H7 (cell line): Measurements from ENCODE around the gene LRTM1. TPM values are rescaled to one million over a fixed set of nuclear protein-coding genes. Genes with fewer than 3 reads are reported as not detected.

Experiments
- DNase-seq: peaks from one replicate; pipeline ENCODE4 v3.0.0; 2012
- H3K27me3 ChIP-seq: 2 replicates; pipeline ENCODE4 v1.6.0; 2011; ENCODE audit warnings: mild to moderate bottlenecking, low read length; ENCODE audit not compliant: control insufficient read depth, insufficient read depth
- H3K36me3 ChIP-seq: replicated peaks from 2 replicates; pipeline ENCODE4 v1.5.1; 2011; ENCODE audit warnings: low read length; ENCODE audit not compliant: control insufficient read depth, insufficient read depth
- H3K4me3 ChIP-seq: 2 replicates; pipeline ENCODE4 v1.5.1; 2011; ENCODE audit warnings: low read depth, mild to moderate bottlenecking, control low read depth, low read length, moderate library complexity; ENCODE audit not compliant: insufficient read depth
- total RNA-seq: library from RNA; depleted of rRNA; stranded (reverse); fragments of >200 nt; shearing (Covaris generic); gene quantifications from 2 replicates; pipeline ENCODE4 v1.2.3, GENCODE V29; 2014; rRNA removed

Gene LRTM1
- total RNA-seq: not detected in 2 replicates

DNA sequence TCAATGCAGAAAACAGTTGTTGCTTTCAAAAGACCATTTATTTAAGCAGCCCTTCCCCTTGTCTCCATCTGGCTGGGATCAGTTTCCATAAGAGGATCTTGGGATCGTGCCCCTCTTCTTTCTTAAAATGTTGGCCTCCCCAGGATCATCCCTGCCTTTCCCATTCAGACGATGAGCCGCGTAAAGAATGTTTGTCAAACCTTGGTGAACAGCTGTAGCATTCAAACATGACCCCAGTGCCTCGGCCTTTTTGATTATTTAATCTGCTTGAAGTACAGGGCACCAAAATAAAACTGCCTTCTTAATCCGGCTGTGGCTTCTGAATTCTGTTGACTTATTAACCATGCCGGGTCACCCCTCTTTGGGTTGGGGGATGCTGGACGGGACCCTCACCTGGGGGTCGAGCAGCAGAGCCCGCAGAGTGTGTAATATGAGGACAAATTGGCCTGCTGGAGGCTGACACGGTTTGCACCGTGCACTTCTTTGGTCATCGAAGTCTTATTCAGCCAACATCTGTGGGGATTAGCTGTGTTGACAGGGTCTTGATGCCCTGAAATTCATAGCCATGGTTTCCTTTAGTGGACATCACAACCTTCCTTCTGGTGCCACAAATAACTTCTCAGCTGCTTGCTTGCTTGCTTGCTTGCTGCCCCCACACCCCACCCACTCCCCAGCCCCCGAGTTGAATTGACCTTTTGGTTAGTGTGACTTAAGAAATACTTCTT, at the start of gene LRTM1:
LRTM1 (minus strand) TSS at position 14 of the 725 bp plus-strand sequence. CDS start 148 bp downstream, outside the sequence.
- Histone ChIP-seq H3K27me3 (no peaks in the 10 kb centered on the region), H3K36me3 (no peaks in the 10 kb centered on the region), H3K4me3 (no peak within 1 kb of the TSS)
- DNase-seq: no peak

DNA sequence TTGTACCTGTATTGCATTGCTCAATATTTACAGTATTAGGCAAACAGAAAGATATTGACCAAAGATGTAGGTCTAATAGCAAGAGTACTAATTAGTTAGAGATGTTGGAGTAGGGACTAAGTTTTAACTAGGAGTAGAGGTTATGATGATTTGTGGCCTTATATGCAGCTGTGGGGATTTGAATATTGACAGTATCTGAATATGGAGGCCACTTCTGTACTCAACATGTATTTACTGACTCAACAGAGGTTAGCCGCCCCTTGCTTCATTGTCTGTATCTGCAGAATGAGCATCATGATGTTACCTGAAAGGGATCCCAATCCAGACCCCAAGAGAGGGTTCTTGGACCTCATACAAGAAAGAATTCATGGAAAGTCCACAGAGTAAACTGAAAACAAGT, 49.6 kb upstream of the LRTM1 start:
- Histone ChIP-seq H3K27me3 (no peaks in the 10 kb centered on the region), H3K4me3 (no peak overlapping the region), H3K36me3 (no peaks in the 10 kb centered on the region)
- no peak for DNase-seq

GRCh38 chr3:54970895-54971294, 43.0 kb upstream of the LRTM1 start:
- no peaks in the 10 kb centered on the region for H3K36me3 ChIP-seq
- H3K4me3 ChIP-seq: no peak overlapping the region
- no peak for DNase-seq
- H3K27me3 ChIP-seq: no peaks in the 10 kb centered on the region

- Histone ChIP-seq H3K36me3 (no peaks in the 10 kb centered on the region), H3K27me3 (no peaks in the 10 kb centered on the region), H3K4me3 (no peak overlapping the region)
- DNase-seq: no peak
Measured at GRCh38 chr3:54969652-54970051, 41.8 kb upstream of the LRTM1 start.

DNA sequence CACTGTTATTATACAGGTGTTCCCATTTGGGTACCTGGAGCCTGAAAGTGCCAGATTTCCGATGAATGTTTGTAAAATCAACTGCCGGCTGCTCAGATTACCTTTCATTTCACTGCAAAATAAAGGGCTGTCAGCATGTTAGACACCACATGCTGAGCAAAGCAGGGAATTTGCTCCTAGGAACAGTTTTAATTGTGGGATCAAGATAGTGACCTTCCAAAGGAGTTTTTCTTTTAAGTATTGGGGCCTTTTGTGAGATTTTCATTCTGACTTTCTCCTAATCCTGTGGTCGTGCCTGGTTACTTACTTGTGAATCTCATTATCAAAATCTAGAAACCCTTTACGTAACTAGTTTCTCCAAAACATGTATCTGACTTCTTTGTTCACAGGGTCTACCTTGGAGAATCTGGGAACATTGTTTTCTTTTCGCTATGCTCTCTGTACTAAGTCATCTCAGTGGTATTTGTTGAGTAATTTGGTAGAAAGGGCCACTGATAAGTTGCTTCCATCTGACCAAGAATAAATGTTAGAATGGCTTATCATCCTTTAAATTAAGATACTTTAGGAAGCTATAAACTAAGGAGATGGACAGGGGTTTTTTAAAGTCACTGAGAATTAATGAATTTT, 40.8 kb upstream of the LRTM1 start:
- Histone ChIP-seq H3K36me3 (no peaks in the 10 kb centered on the region), H3K4me3 (no peak overlapping the region), H3K27me3 (no peaks in the 10 kb centered on the region)
- no peak for DNase-seq

- Histone ChIP-seq H3K4me3 (no peak overlapping the region), H3K36me3 (no peaks in the 10 kb centered on the region), H3K27me3 (no peaks in the 10 kb centered on the region)
- no peak for DNase-seq
Measured at GRCh38 chr3:54967731-54968161, 39.9 kb upstream of the LRTM1 start.

GRCh38 chr3:54966979-54967378, 39.1 kb upstream of the LRTM1 start:
- Histone ChIP-seq H3K4me3 (no peak overlapping the region), H3K36me3 (no peaks in the 10 kb centered on the region), H3K27me3 (no peaks in the 10 kb centered on the region)
- no peak for DNase-seq

GRCh38 chr3:54965746-54966145, 37.9 kb upstream of the LRTM1 start:
- Histone ChIP-seq H3K36me3 (no peaks in the 10 kb centered on the region), H3K27me3 (no peaks in the 10 kb centered on the region), H3K4me3 (no peak overlapping the region)
- DNase-seq: no peak

- no peaks in the 10 kb centered on the region for H3K36me3 ChIP-seq
- DNase-seq: no peak
- no peak overlapping the region for H3K4me3 ChIP-seq
- no peaks in the 10 kb centered on the region for H3K27me3 ChIP-seq
Measured at GRCh38 chr3:54964081-54964480, 36.2 kb upstream of the LRTM1 start.

GRCh38 chr3:54963641-54964040, 35.8 kb upstream of the LRTM1 start:
- Histone ChIP-seq H3K27me3 (no peaks in the 10 kb centered on the region), H3K4me3 (no peak overlapping the region), H3K36me3 (no peaks in the 10 kb centered on the region)
- DNase-seq: no peak

DNA sequence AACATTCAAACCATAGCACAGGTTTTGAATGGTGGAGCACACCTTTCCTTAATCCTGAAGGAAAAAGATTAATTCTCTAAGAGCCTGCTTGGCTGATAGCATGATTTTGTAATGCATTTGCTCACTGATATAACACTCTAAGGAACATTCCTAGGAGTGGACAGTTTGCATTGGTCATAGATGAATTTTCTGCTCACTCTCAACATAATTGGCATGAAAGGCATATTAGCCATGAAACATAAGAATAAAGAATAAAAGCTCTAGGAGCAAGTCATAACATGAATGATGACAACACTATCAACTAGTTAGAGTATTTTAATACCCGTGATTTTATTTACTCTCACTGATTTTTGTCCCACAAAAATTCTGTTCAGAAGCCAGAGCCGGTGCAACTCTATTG, 34.3 kb upstream of the LRTM1 start:
- no peak for DNase-seq
- Histone ChIP-seq H3K36me3 (no peaks in the 10 kb centered on the region), H3K27me3 (no peaks in the 10 kb centered on the region), H3K4me3 (no peak overlapping the region)

GRCh38 chr3:54960701-54961100, 32.8 kb upstream of the LRTM1 start:
- DNase-seq: no peak
- no peaks in the 10 kb centered on the region for H3K27me3 ChIP-seq

GRCh38 chr3:54960082-54960481, 32.2 kb upstream of the LRTM1 start:
- no peaks in the 10 kb centered on the region for H3K27me3 ChIP-seq
- H3K4me3 ChIP-seq: no peak overlapping the region
- no peak for DNase-seq
- H3K36me3 ChIP-seq: no peaks in the 10 kb centered on the region

More at GRCh38 chr3:54960701-54961100, 32.8 kb upstream of the LRTM1 start:
- H3K4me3 ChIP-seq: no peak overlapping the region
- H3K36me3 ChIP-seq: no peaks in the 10 kb centered on the region

DNA sequence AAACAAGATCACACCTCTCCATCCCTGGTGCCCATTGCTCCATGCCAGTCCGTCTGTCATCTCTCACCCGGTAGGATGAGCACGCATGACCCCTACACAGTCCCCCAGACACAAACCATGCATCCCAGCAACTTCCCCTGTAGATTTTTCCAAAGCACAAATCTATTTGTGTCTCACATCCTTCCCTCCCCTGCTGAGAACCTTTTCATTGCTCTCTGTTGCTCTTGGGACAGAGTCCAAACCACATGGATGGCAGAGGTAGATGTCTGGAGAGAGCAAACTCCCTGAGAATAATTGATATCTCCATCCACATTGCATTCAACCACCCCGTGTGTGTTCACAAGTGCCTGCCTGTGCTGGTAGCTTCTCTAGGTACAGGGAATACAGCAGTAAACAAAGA, 29.9 kb upstream of the LRTM1 start:
- H3K27me3 ChIP-seq: no peaks in the 10 kb centered on the region
- H3K36me3 ChIP-seq: no peaks in the 10 kb centered on the region
- DNase-seq: no peak
- H3K4me3 ChIP-seq: no peak overlapping the region

GRCh38 chr3:54955941-54956340, 28.1 kb upstream of the LRTM1 start:
- DNase-seq: no peak
- Histone ChIP-seq H3K4me3 (no peak overlapping the region), H3K27me3 (no peaks in the 10 kb centered on the region), H3K36me3 (no peaks in the 10 kb centered on the region)
